Neural crest cell (in vitro differentiated cells): ENCODE results near the gene JMJD6. TPM values are rescaled to one million over a fixed set of nuclear protein-coding genes. Genes with fewer than 3 reads are reported as not detected.

Experiments
- DNase-seq: peaks from one replicate; pipeline ENCODE4 v3.0.0; 2021; ENCODE audit warnings: low read depth, mixed read lengths, low spot score
- H3K27ac Mint-ChIP-seq: one replicate; pipeline ENCODE4 v1.8.0; 2021; ENCODE audit warnings: mild to moderate bottlenecking, mixed read lengths; ENCODE audit not compliant: unreplicated experiment
- H3K27me3 Mint-ChIP-seq: 2 replicates; pipeline ENCODE4 v1.8.0; 2021; ENCODE audit warnings: low read depth, mild to moderate bottlenecking, mixed read lengths
- H3K36me3 Mint-ChIP-seq: 2 replicates; pipeline ENCODE4 v1.8.0; 2021; ENCODE audit warnings: low read depth, mild to moderate bottlenecking, mixed read lengths
- H3K4me1 Mint-ChIP-seq: 2 replicates; pipeline ENCODE4 v1.8.0; 2021; ENCODE audit warnings: mixed read lengths
- H3K4me3 Mint-ChIP-seq: one replicate; pipeline ENCODE4 v1.8.0; 2021; ENCODE audit warnings: mild to moderate bottlenecking, mixed read lengths
- H3K9me3 Mint-ChIP-seq: 2 replicates; pipeline ENCODE4 v1.8.0; 2021; ENCODE audit warnings: mixed read lengths
- microRNA-seq: library from miRNA; unstranded; fragments of <30 nt; microRNA quantifications from one replicate; pipeline ENCODE4, GENCODE V29; 2020
- total RNA-seq: library from RNA; stranded (reverse); gene quantifications from 2 replicates; pipeline ENCODE4 v1.2.1, GENCODE V29; 2021
- TF ChIP-seq, protein P1 (sequence below): fragments of 200-600 bp; sonication (generic); conservative IDR thresholded peaks from 2 replicates; pipeline ENCODE4 v1.5.0; 2021; ENCODE audit warnings: antibody characterized with exemption, mild to moderate bottlenecking

Gene JMJD6
- total RNA-seq, 1 donor from 2014 or later, result 29.0 TPM

DNA sequence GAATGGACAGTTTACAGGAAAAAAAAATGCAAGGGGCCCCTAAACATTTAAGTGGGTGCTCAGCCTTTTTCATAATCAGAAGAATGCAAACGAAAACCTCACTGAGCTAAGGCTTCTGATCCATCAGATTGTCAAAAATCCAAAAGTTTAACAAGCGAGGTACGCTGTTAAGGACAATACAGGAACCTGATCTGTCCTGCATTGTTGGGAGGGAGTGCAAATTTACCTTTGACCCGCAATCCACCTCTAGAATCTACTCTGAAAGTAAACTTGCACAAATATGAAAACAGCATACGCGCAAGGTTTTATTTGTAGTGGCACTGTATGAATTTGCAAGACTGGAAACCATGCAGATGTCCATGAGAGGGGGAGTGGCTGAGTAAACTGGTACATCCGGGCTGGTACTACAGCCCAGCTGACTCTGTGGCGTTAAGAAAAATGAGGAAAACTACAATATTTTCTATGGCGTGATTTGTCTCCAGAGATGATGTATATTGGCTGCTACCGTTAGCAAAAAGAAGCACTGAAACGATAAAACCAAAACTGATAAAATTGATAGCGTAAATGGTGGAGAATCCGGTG, 54.0 kb downstream of the JMJD6 start:
- no peaks in the 10 kb centered on the region for H3K27me3 Mint-ChIP-seq
- TF ChIP-seq, protein P1, sequence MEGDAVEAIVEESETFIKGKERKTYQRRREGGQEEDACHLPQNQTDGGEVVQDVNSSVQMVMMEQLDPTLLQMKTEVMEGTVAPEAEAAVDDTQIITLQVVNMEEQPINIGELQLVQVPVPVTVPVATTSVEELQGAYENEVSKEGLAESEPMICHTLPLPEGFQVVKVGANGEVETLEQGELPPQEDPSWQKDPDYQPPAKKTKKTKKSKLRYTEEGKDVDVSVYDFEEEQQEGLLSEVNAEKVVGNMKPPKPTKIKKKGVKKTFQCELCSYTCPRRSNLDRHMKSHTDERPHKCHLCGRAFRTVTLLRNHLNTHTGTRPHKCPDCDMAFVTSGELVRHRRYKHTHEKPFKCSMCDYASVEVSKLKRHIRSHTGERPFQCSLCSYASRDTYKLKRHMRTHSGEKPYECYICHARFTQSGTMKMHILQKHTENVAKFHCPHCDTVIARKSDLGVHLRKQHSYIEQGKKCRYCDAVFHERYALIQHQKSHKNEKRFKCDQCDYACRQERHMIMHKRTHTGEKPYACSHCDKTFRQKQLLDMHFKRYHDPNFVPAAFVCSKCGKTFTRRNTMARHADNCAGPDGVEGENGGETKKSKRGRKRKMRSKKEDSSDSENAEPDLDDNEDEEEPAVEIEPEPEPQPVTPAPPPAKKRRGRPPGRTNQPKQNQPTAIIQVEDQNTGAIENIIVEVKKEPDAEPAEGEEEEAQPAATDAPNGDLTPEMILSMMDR, result no peak
- peaks cover 4% of the 10 kb centered on the region for H3K9me3 Mint-ChIP-seq
- H3K36me3 Mint-ChIP-seq, result no peaks in the 10 kb centered on the region
- H3K4me1 Mint-ChIP-seq, result peaks cover 24% of the 10 kb centered on the region
- H3K27ac Mint-ChIP-seq, result peak overlapping the region; percentile 87
- DNase-seq, result no peak
- peak overlapping the region; percentile 91 for H3K4me3 Mint-ChIP-seq

DNA sequence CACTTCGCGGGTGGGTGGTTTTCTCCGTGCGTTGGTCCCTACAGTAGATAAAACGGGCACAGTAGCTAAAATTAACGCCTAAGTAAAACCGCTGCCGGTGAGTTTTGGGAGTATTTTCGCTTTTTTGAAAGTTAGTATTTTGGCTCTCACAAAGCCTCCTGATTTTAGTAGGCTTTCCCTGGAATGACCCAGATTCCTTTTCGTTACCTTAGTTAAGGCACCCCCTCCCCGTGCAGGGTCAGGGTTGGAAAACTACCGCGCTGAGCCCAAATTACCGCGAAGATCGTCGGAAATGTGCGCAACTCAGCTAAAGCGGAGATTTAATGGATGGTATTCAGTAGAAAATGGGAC, 54.5 kb downstream of the JMJD6 start:
- Mint-ChIP-seq H3K4me1 (peaks cover 28% of the 10 kb centered on the region), H3K27me3 (no peaks in the 10 kb centered on the region), H3K9me3 (peaks cover 4% of the 10 kb centered on the region), H3K27ac (peak overlapping the region; percentile 87), H3K36me3 (no peaks in the 10 kb centered on the region), H3K4me3 (peak overlapping the region; percentile 91)
- no peak for DNase-seq
- TF ChIP-seq, protein P1, result no peak

GRCh38 chr17:76671123-76671911, 55.1 kb downstream of the JMJD6 start:
- TF ChIP-seq, protein P1, result no peak
- peaks cover 28% of the 10 kb centered on the region for H3K4me1 Mint-ChIP-seq
- peaks cover 4% of the 10 kb centered on the region for H3K9me3 Mint-ChIP-seq
- DNase-seq, result peak; percentile 98
- H3K4me3 Mint-ChIP-seq, result peak overlapping the region; percentile 91
- H3K27ac Mint-ChIP-seq, result peak overlapping the region; percentile 87
- H3K36me3 Mint-ChIP-seq, result no peaks in the 10 kb centered on the region
- no peaks in the 10 kb centered on the region for H3K27me3 Mint-ChIP-seq

GRCh38 chr17:76670718-76671122, 55.7 kb downstream of the JMJD6 start:
- TF ChIP-seq, protein P1, result no peak
- Mint-ChIP-seq H3K9me3 (peaks cover 4% of the 10 kb centered on the region), H3K36me3 (no peaks in the 10 kb centered on the region), H3K27ac (peak overlapping the region; percentile 69), H3K4me3 (peak overlapping the region; percentile 91), H3K27me3 (no peaks in the 10 kb centered on the region), H3K4me1 (peaks cover 28% of the 10 kb centered on the region)
- DNase-seq, result no peak

DNA sequence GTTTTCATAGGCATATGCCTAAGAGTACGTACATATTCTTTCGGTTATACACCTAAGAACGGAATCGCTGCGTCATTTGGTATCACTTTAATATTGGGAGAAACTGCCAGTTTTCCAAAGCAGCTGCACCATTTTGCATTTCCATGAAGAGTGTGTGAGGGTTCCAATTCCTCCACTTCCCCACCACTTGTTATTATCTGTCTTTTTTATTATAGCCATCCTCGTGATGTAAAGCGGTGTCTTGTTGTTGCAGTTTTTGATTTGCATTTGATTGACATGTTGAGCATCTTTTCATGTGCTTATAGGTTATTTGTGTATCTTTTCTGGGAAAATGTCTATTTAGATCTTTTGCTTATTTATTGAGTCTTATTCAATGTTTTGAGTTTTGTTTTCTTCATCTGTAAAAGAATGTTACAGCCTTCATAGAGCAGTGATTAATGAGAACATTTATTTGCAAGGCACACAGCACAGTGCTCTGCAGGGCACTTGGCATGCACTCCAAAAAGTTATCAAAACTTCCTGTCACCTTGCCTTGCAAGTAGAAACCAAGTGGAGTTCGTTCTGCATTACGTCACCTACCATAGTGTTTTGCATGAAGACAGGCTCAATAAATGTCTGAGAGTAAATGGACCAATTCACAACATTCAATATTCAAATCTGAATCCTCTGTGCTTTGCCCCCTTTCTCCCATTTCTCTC, 56.2 kb downstream of the JMJD6 start:
- Mint-ChIP-seq H3K4me3 (peak overlapping the region; percentile 91), H3K27me3 (no peaks in the 10 kb centered on the region), H3K27ac (no peak overlapping the region)

More for the DNA sequence above, 56.2 kb downstream of the JMJD6 start:
- H3K9me3 Mint-ChIP-seq, result peaks cover 4% of the 10 kb centered on the region
- TF ChIP-seq, protein P1, result no peak
- H3K36me3 Mint-ChIP-seq, result no peaks in the 10 kb centered on the region
- no peak for DNase-seq
- H3K4me1 Mint-ChIP-seq, result peaks cover 28% of the 10 kb centered on the region

Small RNA genes lying within 50 kb of the gene (microRNA-seq; reads per million reads assigned to microRNA genes)
- 32.6 reads per million, percentile 42 among the genes with 10 or more reads in this experiment for gene MIR636

Other genes with a start within 250 kb of the JMJD6 start
- gene RHBDF2, start 225.2 kb downstream of the JMJD6 start, total RNA-seq, result 2.0 and 3.6 TPM in 2 replicates
- 8.6 and 8.7 TPM in 2 replicates for gene CYGB, start 188.9 kb downstream of the JMJD6 start, total RNA-seq
- gene PRCD, start 186.6 kb downstream of the JMJD6 start, total RNA-seq, result 0.41 and 0.75 TPM in 2 replicates
- gene ST6GALNAC2, start 140.7 kb downstream of the JMJD6 start, total RNA-seq, result 4.5 and 5.1 TPM in 2 replicates
- gene ST6GALNAC1, start 82.8 kb downstream of the JMJD6 start, total RNA-seq, result not detected in 2 replicates
- gene MXRA7, start 15.6 kb downstream of the JMJD6 start, total RNA-seq, result 46.1 and 54.0 TPM in 2 replicates
- gene METTL23, start 233 bp upstream of the JMJD6 start, total RNA-seq, result 28.7 and 32.3 TPM in 2 replicates
- 425 and 453 TPM in 2 replicates for gene SRSF2, start 10.7 kb upstream of the JMJD6 start, total RNA-seq
- 29.6 and 31.6 TPM in 2 replicates for gene MFSD11, start 11.5 kb upstream of the JMJD6 start, total RNA-seq
- gene MGAT5B, start 141.8 kb upstream of the JMJD6 start, total RNA-seq, result 14.3 and 14.6 TPM in 2 replicates